ENCODE results near the gene UGT2B15. TPM values are rescaled to one million over a fixed set of nuclear protein-coding genes. Genes with fewer than 3 reads are reported as not detected.
"Not testable (repeated sequence)": the region's sequence is repeated elsewhere in the genome, so short reads cannot be mapped to it uniquely, and the experiment has no call there.

Gene UGT2B15
- total and polyA plus RNA-seq, 2 donors from 2014 or later: not detected

GRCh38 chr4:68714400-68714799 is 43.9 kb upstream of the UGT2B15 start:
- H3K9me3 ChIP-seq (ENCODE audit: control insufficient read depth in 2 of 3, insufficient read depth in 1 of 3, low read length in 3 of 3): no peaks in the 10 kb centered on the region
- H3K27ac ChIP-seq (ENCODE audit: low read depth in 2 of 2, low read length in 2 of 2): no peak overlapping the region
- H3K36me3 ChIP-seq (ENCODE audit: control insufficient read depth in 2 of 3, insufficient read depth in 3 of 3, low read length in 3 of 3): no peaks in the 10 kb centered on the region
- no peak overlapping the region for H3K4me3 ChIP-seq (ENCODE audit: low read length in 3 of 3)
- no peaks in the 10 kb centered on the region for H3K27me3 ChIP-seq (ENCODE audit: control insufficient read depth, insufficient read depth, low read length)
- no peak overlapping the region for H3K9ac ChIP-seq (ENCODE audit: low read length in 3 of 3)
- TF ChIP-seq CTCF (IDR thresholded peaks at IDR 0.05; ENCODE audit: borderline replicate concordance, extremely low read depth, insufficient read depth): no peak
- DNase-seq: no peak
- intact Hi-C loops (cut with DNase I): no loop called here
- no peak for FAIRE-seq
- peaks cover 0 to 1% (median 0%) of the 10 kb centered on the region in 3 donors for H3K4me1 ChIP-seq (ENCODE audit: control insufficient read depth in 2 of 3, insufficient read depth in 2 of 3, low read depth in 1 of 3, low read length in 3 of 3)

GRCh38 chr4:68712207-68712606 is 41.8 kb upstream of the UGT2B15 start:
- Histone ChIP-seq H3K9me3 (ENCODE audit: control insufficient read depth in 2 of 3, insufficient read depth in 1 of 3, low read length in 3 of 3) (no peaks in the 10 kb centered on the region), H3K27me3 (ENCODE audit: control insufficient read depth, insufficient read depth, low read length) (no peaks in the 10 kb centered on the region), H3K9ac (ENCODE audit: low read length in 3 of 3) (no peak overlapping the region), H3K36me3 (ENCODE audit: control insufficient read depth in 2 of 3, insufficient read depth in 3 of 3, low read length in 3 of 3) (no peaks in the 10 kb centered on the region), H3K4me3 (ENCODE audit: low read length in 3 of 3) (no peak overlapping the region), H3K4me1 (ENCODE audit: control insufficient read depth in 2 of 3, insufficient read depth in 2 of 3, low read depth in 1 of 3, low read length in 3 of 3) (no peaks in the 10 kb centered on the region), H3K27ac (ENCODE audit: low read depth in 2 of 2, low read length in 2 of 2) (no peak overlapping the region)
- TF ChIP-seq CTCF (IDR thresholded peaks at IDR 0.05; ENCODE audit: borderline replicate concordance, extremely low read depth, insufficient read depth): no peak
- intact Hi-C loops (cut with DNase I): no loop called here
- no peak for FAIRE-seq
- no peak for DNase-seq

GRCh38 chr4:68708566-68708965 is 38.1 kb upstream of the UGT2B15 start:
- FAIRE-seq (no peak), DNase-seq (no peak)
- TF ChIP-seq CTCF (IDR thresholded peaks at IDR 0.05; ENCODE audit: borderline replicate concordance, extremely low read depth, insufficient read depth): no peak
- H3K4me3 ChIP-seq (ENCODE audit: low read length in 3 of 3): no peak overlapping the region
- H3K36me3 ChIP-seq (ENCODE audit: control insufficient read depth in 2 of 3, insufficient read depth in 3 of 3, low read length in 3 of 3): no peaks in the 10 kb centered on the region
- H3K9me3 ChIP-seq (ENCODE audit: control insufficient read depth in 2 of 3, insufficient read depth in 1 of 3, low read length in 3 of 3): no peaks in the 10 kb centered on the region
- H3K9ac ChIP-seq (ENCODE audit: low read length in 3 of 3): no peak overlapping the region
- no peak overlapping the region for H3K27ac ChIP-seq (ENCODE audit: low read depth in 2 of 2, low read length in 2 of 2)
- intact Hi-C loops (cut with DNase I): no loop called here
- H3K27me3 ChIP-seq (ENCODE audit: control insufficient read depth, insufficient read depth, low read length): no peaks in the 10 kb centered on the region
- no peaks in the 10 kb centered on the region for H3K4me1 ChIP-seq (ENCODE audit: control insufficient read depth in 2 of 3, insufficient read depth in 2 of 3, low read depth in 1 of 3, low read length in 3 of 3)

DNA sequence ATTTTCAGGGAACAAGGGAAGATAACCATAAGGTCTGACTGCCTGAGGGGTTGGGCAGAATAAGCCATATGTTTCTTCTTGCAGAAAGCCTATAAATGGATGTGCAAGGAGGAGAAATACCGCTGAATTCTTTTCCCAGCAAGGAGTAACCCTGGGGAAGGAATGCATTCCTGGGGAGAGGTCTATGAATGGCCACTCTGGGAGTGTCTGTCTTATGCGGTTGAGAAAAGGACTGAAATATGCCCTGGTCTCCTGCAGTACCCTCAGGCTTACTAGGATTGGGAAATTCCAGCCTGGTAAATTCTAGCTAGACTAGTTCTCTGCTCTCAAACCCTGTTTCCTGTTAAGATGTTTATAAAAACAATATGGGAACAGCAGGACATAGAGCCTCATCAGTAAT is 32.7 kb upstream of the UGT2B15 start:
- H3K27me3 ChIP-seq (ENCODE audit: control insufficient read depth, insufficient read depth, low read length); H3K36me3 ChIP-seq (ENCODE audit: control insufficient read depth in 2 of 3, insufficient read depth in 3 of 3, low read length in 3 of 3); intact Hi-C loops (cut with DNase I); DNase-seq; FAIRE-seq; H3K9ac ChIP-seq (ENCODE audit: low read length in 3 of 3); H3K4me1 ChIP-seq (ENCODE audit: control insufficient read depth in 2 of 3, insufficient read depth in 2 of 3, low read depth in 1 of 3, low read length in 3 of 3); H3K9me3 ChIP-seq (ENCODE audit: control insufficient read depth in 2 of 3, insufficient read depth in 1 of 3, low read length in 3 of 3); H3K4me3 ChIP-seq (ENCODE audit: low read length in 3 of 3); H3K27ac ChIP-seq (ENCODE audit: low read depth in 2 of 2, low read length in 2 of 2): not testable (repeated sequence)
